NCI-H526 treated with DMSO at 0.1 percent for 48 hours (cell line): ENCODE data around the gene RNPEP.
A peak's percentile ranks its signal among the peaks of the same experiment; 100 is the strongest.
"Not testable (repeated sequence)": the region's sequence is repeated elsewhere in the genome, so short reads cannot be mapped to it uniquely, and the experiment has no call there.

ENCODE experiments used
- DNase-seq: peaks from one replicate; lab custom pipeline; 2025; lab: John Stamatoyannopoulos, UW

The RNPEP gene

DNA sequence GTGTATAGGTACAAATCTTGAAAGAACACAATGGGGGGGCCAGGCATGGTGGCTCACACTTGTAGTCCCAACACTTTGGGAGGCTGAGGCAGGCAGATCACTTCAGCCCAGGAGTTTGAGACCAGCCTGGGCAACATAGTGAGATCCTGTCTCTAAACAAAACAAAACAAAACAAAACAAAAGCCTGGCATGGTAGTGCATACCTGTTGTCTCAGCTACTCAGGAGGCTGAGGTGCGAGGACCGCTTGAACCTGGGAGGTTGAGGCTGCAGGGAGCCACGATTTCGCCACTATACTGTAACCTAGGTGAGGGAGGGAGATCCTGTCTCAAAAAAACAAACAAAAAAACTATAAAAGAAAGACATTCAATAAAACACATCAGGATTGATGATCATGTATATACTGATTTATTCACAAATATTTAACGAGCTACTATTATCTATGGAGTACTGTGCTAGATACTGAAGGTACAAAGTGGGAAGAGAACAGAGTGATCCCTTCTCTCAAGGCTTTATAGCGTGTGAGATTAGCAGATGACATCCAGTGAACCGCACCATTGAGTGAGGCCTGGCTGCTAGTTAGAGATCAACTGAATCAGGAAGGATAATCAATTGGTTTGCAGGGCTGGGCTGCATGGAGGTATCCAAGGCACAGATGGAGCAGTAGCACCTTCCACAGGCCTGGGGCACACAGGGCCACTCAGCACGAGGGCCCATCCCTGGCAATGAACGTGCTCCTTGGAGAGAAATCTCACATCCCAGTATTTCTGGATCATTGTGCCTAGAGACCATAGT, 54.3 kb downstream of the RNPEP start:
- DNase-seq = no peak

DNA sequence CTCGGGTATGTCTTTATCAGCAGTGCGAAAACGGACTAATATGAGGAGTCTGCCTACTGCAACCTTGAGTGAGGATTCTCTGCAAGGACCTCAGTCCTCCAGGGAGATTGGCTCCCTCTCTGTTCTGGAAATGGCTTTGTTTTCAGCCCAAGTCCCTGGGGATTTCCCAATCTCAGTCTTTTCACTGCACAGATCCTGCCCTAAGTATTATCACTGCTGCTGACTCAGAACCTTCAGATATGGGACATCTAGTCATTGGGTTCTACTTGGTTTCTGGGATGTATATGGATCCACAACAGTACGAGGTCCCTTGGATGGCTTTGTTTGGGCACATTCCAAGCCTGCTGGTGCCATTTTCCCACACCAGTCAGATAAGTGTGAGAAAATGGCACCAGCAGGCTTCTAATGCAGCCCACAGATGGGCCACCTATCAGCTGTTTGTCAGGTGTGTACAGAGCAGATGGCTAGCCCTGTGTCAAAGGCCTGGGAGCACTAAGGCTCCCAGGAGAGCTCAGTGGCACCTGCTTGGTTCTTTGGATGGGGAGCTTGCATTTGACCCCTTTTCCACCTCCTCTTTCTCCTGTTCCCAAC, 55.4 kb downstream of the RNPEP start:
- DNase-seq = no peak

DNA sequence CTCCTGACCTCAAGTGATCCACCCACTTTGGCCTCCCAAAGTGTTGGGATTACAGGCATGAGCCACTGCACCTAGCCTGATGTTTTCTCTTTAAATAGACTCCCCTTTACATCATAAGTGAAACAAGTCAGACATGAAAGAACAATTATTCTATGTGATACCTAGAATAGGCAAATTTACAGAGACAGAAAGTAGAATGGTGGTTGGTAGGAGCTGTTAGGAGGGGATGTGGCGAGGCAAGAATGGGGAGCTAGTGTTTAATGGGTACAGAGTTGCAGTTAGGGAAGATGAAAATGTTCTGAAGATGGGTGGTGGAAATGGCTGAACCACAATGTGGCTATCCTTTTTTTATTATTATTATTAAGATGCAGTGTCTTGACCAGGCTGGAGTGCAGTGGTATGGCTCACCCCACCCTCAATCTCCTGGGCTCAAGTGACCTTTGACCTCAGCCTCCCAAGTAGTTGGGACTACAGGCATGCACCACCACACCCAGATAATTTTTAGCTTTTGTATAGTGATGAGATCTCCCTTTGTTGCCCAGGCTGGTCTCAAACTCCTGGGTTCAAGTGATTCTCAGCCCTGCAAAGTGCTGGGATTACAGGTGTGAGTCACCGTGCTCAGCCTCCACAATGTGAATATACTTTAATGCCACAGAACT, 56.4 kb downstream of the RNPEP start:
- DNase-seq = no peak

DNA sequence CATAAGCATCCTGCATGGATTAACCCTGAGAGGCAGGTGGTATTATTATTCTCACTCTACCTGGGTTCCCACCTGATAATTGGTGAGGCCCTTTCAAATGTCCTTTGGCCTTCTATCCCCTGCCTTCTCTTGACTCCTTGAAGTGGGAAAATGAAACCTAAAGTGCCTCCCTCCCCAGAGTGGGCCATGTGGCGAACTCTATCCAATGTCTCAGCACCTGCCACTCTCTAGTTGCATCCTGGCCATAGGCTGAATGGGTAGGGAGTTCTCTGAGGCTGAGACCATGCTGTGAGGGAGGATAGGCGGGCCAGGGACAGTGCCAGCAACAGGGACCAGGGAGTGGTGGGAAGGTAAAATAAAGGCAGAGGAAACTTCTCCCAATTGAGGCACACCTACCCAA, 63.3 kb downstream of the RNPEP start:
- no peak for DNase-seq

DNA sequence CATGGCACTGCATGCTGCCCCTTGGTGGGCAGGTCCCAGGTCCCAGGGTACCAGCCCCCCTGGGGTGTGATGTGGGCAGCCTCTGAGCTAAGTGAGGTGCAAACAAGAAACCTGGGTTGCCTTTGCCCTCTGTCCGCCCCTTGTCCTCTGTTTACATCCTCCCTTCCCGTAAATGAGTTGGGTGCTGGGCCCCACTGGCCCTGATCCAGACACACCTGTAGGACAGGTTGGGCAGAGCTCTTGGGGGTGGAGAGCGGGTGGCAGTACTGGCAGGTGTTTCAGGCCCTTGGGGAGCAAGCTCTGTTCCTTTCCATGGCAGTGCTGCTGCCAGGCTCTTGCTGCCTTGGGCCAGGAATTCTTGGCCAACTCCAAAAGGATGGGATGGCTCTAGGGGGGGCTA, 63.8 kb downstream of the RNPEP start:
- peak; percentile 57 for DNase-seq

DNA sequence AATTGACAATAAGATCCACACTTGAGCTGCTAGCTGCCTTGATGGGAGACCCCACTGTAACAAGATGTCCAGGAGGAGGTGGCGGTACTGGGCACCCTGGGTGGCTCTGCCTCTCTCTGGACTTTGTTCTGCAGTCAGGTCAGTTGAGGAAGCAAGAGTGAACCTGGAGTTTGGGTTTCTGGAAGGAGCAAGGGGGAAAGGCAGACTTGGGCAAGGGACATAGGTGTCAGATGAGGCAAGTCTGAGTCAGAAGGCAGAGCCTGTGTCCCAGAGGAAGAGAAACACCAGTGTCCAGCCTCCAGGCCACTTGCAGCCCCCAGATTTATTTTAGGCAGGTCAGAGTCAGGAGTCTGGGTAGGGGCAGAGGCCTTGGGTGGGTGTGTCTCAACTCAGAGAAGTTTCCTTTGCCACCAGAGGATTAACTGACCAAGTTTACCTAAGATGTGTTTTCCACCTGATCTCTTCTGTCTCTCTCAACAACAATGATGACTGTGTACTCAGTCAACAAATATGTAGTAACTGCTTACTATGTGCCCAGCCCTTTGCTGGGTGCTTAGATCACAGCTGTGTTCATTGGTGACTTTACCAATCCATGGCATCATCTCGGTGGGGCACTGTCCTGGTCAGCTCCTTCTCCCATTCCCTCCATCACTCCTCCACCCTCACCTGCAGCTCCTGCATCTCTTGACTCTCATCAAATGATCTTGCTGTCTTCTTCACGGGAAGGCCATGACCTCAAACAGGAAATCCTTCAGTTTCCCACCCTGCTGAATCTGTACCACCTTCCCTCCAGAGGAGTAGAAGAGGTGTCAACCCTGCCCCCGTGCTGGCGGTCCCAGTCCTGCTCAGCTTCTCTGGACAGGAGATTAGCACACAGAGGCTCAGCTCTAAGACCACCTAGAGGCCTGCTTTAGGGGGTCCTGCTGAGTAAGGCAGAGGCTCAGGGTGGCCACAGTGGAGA, 64.6 kb downstream of the RNPEP start:
- no peak for DNase-seq

DNA sequence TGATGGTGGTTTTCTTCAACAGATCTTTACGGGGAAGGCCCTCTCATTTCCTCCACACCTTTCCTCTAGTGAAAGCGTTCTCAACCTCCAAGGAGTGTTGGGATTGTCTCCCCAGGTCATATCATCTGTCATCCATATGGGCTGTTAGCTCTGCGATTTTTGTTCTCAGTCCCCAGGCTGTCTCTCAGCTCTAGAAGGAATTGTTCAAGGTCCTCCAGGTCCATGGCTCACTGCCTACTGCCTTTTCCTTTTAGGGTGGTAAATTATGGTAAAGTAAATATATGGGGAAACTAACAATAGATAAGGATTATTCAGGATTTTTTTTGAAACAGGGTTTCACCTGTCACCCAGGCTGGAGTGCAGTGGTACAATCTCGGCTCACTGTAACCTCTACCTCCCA, 65.5 kb downstream of the RNPEP start:
- no peak for DNase-seq

DNA sequence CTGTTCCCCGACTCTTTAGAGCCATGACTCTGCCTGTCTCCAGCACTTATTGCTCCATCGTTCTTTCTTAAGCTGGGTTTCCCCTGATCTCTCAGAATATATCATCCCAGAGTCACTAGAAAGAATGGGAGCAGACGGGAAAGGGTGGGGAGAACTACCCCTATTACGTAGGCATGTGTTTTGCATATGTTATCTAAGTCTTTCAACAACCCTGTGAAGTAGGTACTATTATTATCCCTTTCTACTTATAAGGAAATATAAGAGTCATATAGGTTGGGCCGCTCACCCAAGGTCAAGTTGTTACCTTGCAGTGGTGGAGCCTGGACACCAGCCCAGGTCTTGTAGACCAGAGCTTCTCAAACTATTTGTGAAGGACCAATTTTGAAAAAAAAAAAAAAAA, 66.7 kb downstream of the RNPEP start:
- DNase-seq = no peak

DNA sequence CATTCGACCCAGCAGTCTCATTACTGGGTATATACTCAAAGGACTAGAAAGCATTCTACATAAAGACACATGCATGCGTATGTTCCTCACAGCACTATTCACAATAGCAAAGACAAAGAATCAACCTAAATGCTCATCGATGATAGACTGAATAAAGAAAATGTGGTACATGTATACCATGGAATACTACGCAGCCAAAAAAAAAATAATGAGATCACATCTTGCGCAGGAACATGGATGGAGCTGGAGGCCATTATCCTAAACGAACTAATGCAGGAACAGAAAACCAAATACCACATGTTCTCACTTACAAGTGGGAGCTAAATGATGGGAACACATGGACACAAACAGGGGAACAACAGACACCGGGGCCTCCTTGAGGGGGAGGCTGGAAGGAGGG, 71.6 kb downstream of the RNPEP start:
- DNase-seq = no peak

DNA sequence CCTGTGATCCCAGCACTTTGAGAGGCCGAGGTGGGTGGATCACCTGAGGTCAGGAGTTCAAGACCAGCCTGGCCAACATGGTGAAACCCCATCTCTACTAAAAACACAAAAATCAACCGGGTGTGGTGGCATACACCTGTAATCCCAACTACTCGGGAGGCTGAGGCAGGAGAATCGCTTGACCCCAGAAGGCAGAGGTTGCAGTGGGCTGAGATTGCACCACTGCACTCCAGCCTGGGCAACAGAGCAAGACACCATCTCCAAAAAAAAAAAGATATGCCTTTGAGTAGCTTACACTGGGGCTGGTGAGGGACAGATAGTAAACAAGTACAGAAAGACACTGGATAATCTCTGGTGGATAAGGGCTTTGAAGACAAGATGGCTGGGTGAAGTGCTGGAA, 72.2 kb downstream of the RNPEP start:
- DNase-seq = not testable (repeated sequence)
